Measurements from ENCODE around the gene ATP9B.

GRCh38 chr18:79405019-79405780 lies 336.0 kb downstream of the ATP9B start:
- TF ChIP-seq CBFB (IDR thresholded peaks at IDR 0.05; ENCODE audit: low read depth) = no peak
- TF ChIP-seq MXI1 (IDR thresholded peaks at IDR 0.05; ENCODE audit: low read depth, low read length) = no peak
- no peak for TF ChIP-seq SUPT20H (IDR thresholded peaks at IDR 0.05; ENCODE audit: borderline replicate concordance, control insufficient read depth, low read depth, low read length)
